ENCODE results near the gene CDH23. TPM values are rescaled to one million over a fixed set of nuclear protein-coding genes. Genes with fewer than 3 reads are reported as not detected.

Gene CDH23
- total RNA-seq, 3 donors from 2014 or later: 1.8 to 3.6 (median 3.0) TPM

GRCh38 chr10:71424496-71425194 lies 27.9 kb downstream of the CDH23 start:
- intact Hi-C loops (cut with DNase I, micrococcal nuclease): no loop called here
- ATAC-seq: no peak

GRCh38 chr10:71426058-71426605 lies 29.4 kb downstream of the CDH23 start:
- intact Hi-C loops (cut with DNase I, micrococcal nuclease): no loop called here
- H3K4me1 ChIP-seq (ENCODE audit: low read depth): no peaks in the 10 kb centered on the region
- DNase-seq: no peak
- H3K9me3 ChIP-seq: no peaks in the 10 kb centered on the region
- ATAC-seq: no peak
- no peak for TF ChIP-seq CTCF (IDR thresholded peaks at IDR 0.05)
- no peaks in the 10 kb centered on the region for H3K36me3 ChIP-seq (ENCODE audit: low read depth)
- no peak overlapping the region for H3K4me3 ChIP-seq

More at GRCh38 chr10:71424496-71425194, 27.9 kb downstream of the CDH23 start:
- Histone ChIP-seq H3K4me3 (no peak overlapping the region), H3K4me1 (ENCODE audit: low read depth) (no peaks in the 10 kb centered on the region), H3K9me3 (no peaks in the 10 kb centered on the region), H3K36me3 (ENCODE audit: low read depth) (no peaks in the 10 kb centered on the region)
- DNase-seq: no peak
- TF ChIP-seq CTCF (IDR thresholded peaks at IDR 0.05): no peak

GRCh38 chr10:71427246-71427645 lies 30.5 kb downstream of the CDH23 start:
- no peak for TF ChIP-seq CTCF (IDR thresholded peaks at IDR 0.05)
- Histone ChIP-seq H3K4me1 (ENCODE audit: low read depth) (no peaks in the 10 kb centered on the region), H3K36me3 (ENCODE audit: low read depth) (no peaks in the 10 kb centered on the region), H3K4me3 (no peak overlapping the region), H3K9me3 (no peaks in the 10 kb centered on the region)
- no peak for ATAC-seq
- DNase-seq: no peak
- intact Hi-C loops (cut with DNase I, micrococcal nuclease): no loop called here

GRCh38 chr10:71429304-71429703 lies 32.6 kb downstream of the CDH23 start:
- no peak overlapping the region for H3K4me3 ChIP-seq
- TF ChIP-seq CTCF (IDR thresholded peaks at IDR 0.05): no peak
- H3K36me3 ChIP-seq (ENCODE audit: low read depth): no peaks in the 10 kb centered on the region
- DNase-seq (no peak), ATAC-seq (no peak)
- H3K4me1 ChIP-seq (ENCODE audit: low read depth): no peaks in the 10 kb centered on the region
- no peaks in the 10 kb centered on the region for H3K9me3 ChIP-seq
- intact Hi-C loops (cut with DNase I, micrococcal nuclease): no loop called here

GRCh38 chr10:71429929-71430328 lies 33.2 kb downstream of the CDH23 start:
- ATAC-seq: no peak
- Histone ChIP-seq H3K4me3 (no peak overlapping the region), H3K9me3 (no peaks in the 10 kb centered on the region), H3K36me3 (ENCODE audit: low read depth) (no peaks in the 10 kb centered on the region), H3K4me1 (ENCODE audit: low read depth) (no peaks in the 10 kb centered on the region)
- TF ChIP-seq CTCF (IDR thresholded peaks at IDR 0.05): no peak
- no peak for DNase-seq
- intact Hi-C loops (cut with DNase I, micrococcal nuclease): no loop called here
